HepG2 (cell line): ENCODE results near the gene SSBP4. TPM values are rescaled to one million over a fixed set of nuclear protein-coding genes. Genes with fewer than 3 reads are reported as not detected.

Experiments used
- EHMT2 ChIP-seq: fragments of 200-600 bp; sonication (generic); IDR thresholded peaks from 2 replicates; pipeline ENCODE4 v1.7.0; 2017; ENCODE audit warnings: antibody characterized with exemption, low read depth, low read length, borderline replicate concordance
- GABPA ChIP-seq, 2 experiments: IDR thresholded peaks; 2 replicates each; pipeline ENCODE4 v1.6.1; 2011 to 2016; ENCODE audit warnings: low read depth in 2 of 2, low read length in 1 of 2, missing biosample characterization in 1 of 2, missing genetic modification characterization in 1 of 2
- JUNB ChIP-seq: sonication (generic); formaldehyde crosslinking; IDR thresholded peaks from 2 replicates; pipeline ENCODE4 v1.8.0; 2022; ENCODE audit warnings: missing genetic modification reagents, mild to moderate bottlenecking, borderline replicate concordance
- MXD4 ChIP-seq: IDR thresholded peaks from 2 replicates; pipeline ENCODE4 v1.6.1; 2016; ENCODE audit warnings: mild to moderate bottlenecking, missing biosample characterization, missing genetic modification reagents
- PCBP1 ChIP-seq: fragments of 200-400 bp; formaldehyde crosslinking; IDR thresholded peaks from 2 replicates; pipeline ENCODE4 v1.6.1; 2017; ENCODE audit warnings: mild to moderate bottlenecking, low read depth, low read length, borderline replicate concordance
- PPARG ChIP-seq: conservative IDR thresholded peaks from 2 replicates; pipeline ENCODE4 v1.6.1; 2016; ENCODE audit warnings: missing biosample characterization, missing genetic modification reagents
- SIN3A ChIP-seq: IDR thresholded peaks from 2 replicates; pipeline ENCODE4 v1.6.1; 2011; ENCODE audit warnings: low read depth, mild to moderate bottlenecking, control low read depth, low read length, borderline replicate concordance
- ZC3H13 ChIP-seq: sonication (generic); formaldehyde crosslinking; IDR thresholded peaks from 2 replicates; pipeline ENCODE4 v1.8.1; 2023; ENCODE audit warnings: mild to moderate bottlenecking, missing genetic modification reagents, moderate library complexity
- ZFP36L1 ChIP-seq: sonication (generic); formaldehyde crosslinking; IDR thresholded peaks from 2 replicates; pipeline ENCODE4 v1.8.0; 2022; ENCODE audit warnings: mild to moderate bottlenecking, missing genetic modification reagents, moderate library complexity
- ZMYM4 ChIP-seq: sonication (generic); formaldehyde crosslinking; IDR thresholded peaks from 2 replicates; pipeline ENCODE4 v1.8.1; 2023; ENCODE audit warnings: mild to moderate bottlenecking, missing genetic modification reagents
- ZNF34 ChIP-seq: sonication (generic); formaldehyde crosslinking; IDR thresholded peaks from 2 replicates; pipeline ENCODE4 v1.4.0; 2020; ENCODE audit warnings: mild to moderate bottlenecking, missing genetic modification reagents, borderline replicate concordance
- ZNF572 ChIP-seq: sonication (generic); formaldehyde crosslinking; IDR thresholded peaks from 2 replicates; pipeline ENCODE4 v1.5.1; 2020; ENCODE audit warnings: mild to moderate bottlenecking, missing genetic modification reagents
- ZNF747 ChIP-seq: sonication (generic); formaldehyde crosslinking; IDR thresholded peaks from 2 replicates; pipeline ENCODE4 v1.8.1; 2023; ENCODE audit warnings: missing genetic modification reagents, mild to moderate bottlenecking, borderline replicate concordance
- ZNF772 ChIP-seq: sonication (generic); formaldehyde crosslinking; IDR thresholded peaks from 2 replicates; pipeline ENCODE4 v1.5.0; 2020; ENCODE audit warnings: mild to moderate bottlenecking, missing genetic modification reagents
- polyA plus RNA-seq, 8 experiments: library from polyadenylated mRNA; depleted of rRNA in 3 of 8; stranded (reverse) in 7 of 8; unstranded in 1 of 8; fragments of >200 nt; fragmentation: Illumina TruSeq in 4 of 8; extraction: Trizol in 4 of 8; gene quantifications; 2 replicates each; pipeline versions ENCODE4 v1.2.1 to v1.2.3, GENCODE V29; 2011 to 2016; ENCODE audit warnings: low read depth in 4 of 8, missing spikeins in 1 of 8, mixed read lengths in 1 of 8; ENCODE audit not compliant: insufficient read depth in 1 of 8
- total RNA-seq, 5 experiments: library from RNA; depleted of rRNA; stranded (reverse); fragments of >200 nt; fragmentation: Illumina TruSeq; extraction: Trizol; gene quantifications; 2 replicates each; pipeline ENCODE4 v1.2.3, GENCODE V29; 2016; ENCODE audit warnings: low read depth in 1 of 5
- TF ChIP-seq, protein P1 (sequence below): sonication (generic); formaldehyde crosslinking; IDR thresholded peaks from 2 replicates; pipeline ENCODE4 v1.8.0; 2023; ENCODE audit warnings: mild to moderate bottlenecking, missing genetic modification reagents
- TF ChIP-seq, protein P2 (sequence below): sonication (generic); formaldehyde crosslinking; conservative IDR thresholded peaks from 2 replicates; pipeline ENCODE4 v1.4.0; 2020; ENCODE audit warnings: missing genetic modification reagents
- TF ChIP-seq, protein P3 (sequence below): sonication (generic); formaldehyde crosslinking; IDR thresholded peaks from 2 replicates; pipeline ENCODE4 v1.4.0; 2020; ENCODE audit warnings: missing genetic modification reagents
- TF ChIP-seq, protein P4 (sequence below): sonication (generic); formaldehyde crosslinking; IDR thresholded peaks from 2 replicates; pipeline ENCODE4; 2020; ENCODE audit warnings: missing genetic modification reagents, mild to moderate bottlenecking, borderline replicate concordance
- TF ChIP-seq, protein P5 (sequence below): sonication (generic); formaldehyde crosslinking; IDR thresholded peaks from 2 replicates; pipeline ENCODE4 v1.5.0; 2020; ENCODE audit warnings: missing genetic modification reagents, mild to moderate bottlenecking, borderline replicate concordance

The SSBP4 gene
- total and polyA plus RNA-seq, 2 of the 13 experiments (the other 11 are each of a cell fraction or from before 2014, with no cell fraction given), result 20.8 to 39.5 TPM

DNA sequence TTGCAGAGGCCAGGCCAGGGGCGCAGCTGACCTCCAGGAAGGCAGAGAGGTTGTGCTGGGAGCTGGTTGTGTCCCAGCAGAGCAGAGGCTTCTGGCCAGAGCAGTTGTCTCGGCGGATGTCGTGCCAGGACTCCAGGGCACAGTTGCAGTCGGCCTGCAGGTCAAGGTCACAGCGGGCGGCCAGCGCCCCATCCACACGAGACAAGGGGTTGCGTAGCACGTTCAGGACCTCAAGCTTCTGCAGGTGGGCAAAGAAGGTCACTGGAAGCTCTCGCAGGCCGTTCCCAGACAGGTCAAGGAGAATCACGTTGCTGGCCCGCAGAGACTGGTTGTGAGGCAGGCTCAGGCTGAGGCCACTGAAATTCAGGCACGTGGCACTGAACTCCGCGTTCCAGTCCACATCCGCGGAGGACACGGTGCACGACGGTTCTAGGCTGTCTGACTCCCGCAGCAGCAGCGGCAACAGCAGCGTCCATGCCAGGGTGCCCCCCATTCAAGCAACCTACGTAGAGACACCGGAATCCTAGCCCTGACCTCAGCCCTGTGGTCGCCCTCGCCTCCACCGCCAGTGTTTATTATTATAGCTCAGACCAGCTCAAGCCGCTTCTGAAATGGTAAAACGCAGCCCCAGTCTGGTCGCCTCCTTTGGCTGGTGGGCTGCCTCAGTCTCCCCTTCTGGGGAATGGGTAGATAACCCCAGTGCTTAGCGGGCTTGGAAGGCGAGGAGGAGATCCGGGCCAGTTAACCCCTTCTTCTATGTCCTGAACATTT is 22.5 kb upstream of the SSBP4 start (continued):
- TF ChIP-seq SIN3A (no peak), ZNF34 (no peak), ZFP36L1 (no peak), PCBP1 (no peak), ZNF747 (CRISPR knock-in tag) (no peak), ZMYM4 (no peak), MXD4 (peak; percentile 62; the same call in 1 of the 2 replicates), PPARG (no peak), JUNB (CRISPR knock-in tag) (no peak), ZNF572 (CRISPR knock-in tag) (no peak), GABPA (IDR thresholded peaks at IDR 0.05; ENCODE audit: low read depth, low read length) (no peak), GABPA (CRISPR knock-in tag; IDR thresholded peaks at IDR 0.05; ENCODE audit: low read depth) (no peak), ZC3H13 (CRISPR knock-in tag) (no peak), ZNF772 (CRISPR knock-in tag) (no peak), EHMT2 (no peak)
- TF ChIP-seq, protein P1, sequence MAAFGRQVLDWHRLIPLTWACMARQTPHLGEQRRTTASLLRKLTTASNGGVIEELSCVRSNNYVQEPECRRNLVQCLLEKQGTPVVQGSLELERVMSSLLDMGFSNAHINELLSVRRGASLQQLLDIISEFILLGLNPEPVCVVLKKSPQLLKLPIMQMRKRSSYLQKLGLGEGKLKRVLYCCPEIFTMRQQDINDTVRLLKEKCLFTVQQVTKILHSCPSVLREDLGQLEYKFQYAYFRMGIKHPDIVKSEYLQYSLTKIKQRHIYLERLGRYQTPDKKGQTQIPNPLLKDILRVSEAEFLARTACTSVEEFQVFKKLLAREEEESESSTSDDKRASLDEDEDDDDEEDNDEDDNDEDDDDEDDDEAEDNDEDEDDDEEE, result no peak
- TF ChIP-seq, protein P2, sequence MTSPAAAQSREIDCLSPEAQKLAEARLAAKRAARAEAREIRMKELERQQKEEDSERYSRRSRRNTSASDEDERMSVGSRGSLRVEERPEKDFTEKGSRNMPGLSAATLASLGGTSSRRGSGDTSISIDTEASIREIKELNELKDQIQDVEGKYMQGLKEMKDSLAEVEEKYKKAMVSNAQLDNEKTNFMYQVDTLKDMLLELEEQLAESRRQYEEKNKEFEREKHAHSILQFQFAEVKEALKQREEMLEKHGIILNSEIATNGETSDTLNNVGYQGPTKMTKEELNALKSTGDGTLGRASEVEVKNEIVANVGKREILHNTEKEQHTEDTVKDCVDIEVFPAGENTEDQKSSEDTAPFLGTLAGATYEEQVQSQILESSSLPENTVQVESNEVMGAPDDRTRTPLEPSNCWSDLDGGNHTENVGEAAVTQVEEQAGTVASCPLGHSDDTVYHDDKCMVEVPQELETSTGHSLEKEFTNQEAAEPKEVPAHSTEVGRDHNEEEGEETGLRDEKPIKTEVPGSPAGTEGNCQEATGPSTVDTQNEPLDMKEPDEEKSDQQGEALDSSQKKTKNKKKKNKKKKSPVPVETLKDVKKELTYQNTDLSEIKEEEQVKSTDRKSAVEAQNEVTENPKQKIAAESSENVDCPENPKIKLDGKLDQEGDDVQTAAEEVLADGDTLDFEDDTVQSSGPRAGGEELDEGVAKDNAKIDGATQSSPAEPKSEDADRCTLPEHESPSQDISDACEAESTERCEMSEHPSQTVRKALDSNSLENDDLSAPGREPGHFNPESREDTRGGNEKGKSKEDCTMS (CRISPR knock-in tag), result no peak
- TF ChIP-seq, protein P3, sequence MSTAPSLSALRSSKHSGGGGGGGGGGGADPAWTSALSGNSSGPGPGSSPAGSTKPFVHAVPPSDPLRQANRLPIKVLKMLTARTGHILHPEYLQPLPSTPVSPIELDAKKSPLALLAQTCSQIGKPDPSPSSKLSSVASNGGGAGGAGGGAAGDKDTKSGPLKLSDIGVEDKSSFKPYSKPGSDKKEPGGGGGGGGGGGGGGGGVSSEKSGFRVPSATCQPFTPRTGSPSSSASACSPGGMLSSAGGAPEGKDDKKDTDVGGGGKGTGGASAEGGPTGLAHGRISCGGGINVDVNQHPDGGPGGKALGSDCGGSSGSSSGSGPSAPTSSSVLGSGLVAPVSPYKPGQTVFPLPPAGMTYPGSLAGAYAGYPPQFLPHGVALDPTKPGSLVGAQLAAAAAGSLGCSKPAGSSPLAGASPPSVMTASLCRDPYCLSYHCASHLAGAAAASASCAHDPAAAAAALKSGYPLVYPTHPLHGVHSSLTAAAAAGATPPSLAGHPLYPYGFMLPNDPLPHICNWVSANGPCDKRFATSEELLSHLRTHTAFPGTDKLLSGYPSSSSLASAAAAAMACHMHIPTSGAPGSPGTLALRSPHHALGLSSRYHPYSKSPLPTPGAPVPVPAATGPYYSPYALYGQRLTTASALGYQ (CRISPR knock-in tag), result no peak
- TF ChIP-seq, protein P4, sequence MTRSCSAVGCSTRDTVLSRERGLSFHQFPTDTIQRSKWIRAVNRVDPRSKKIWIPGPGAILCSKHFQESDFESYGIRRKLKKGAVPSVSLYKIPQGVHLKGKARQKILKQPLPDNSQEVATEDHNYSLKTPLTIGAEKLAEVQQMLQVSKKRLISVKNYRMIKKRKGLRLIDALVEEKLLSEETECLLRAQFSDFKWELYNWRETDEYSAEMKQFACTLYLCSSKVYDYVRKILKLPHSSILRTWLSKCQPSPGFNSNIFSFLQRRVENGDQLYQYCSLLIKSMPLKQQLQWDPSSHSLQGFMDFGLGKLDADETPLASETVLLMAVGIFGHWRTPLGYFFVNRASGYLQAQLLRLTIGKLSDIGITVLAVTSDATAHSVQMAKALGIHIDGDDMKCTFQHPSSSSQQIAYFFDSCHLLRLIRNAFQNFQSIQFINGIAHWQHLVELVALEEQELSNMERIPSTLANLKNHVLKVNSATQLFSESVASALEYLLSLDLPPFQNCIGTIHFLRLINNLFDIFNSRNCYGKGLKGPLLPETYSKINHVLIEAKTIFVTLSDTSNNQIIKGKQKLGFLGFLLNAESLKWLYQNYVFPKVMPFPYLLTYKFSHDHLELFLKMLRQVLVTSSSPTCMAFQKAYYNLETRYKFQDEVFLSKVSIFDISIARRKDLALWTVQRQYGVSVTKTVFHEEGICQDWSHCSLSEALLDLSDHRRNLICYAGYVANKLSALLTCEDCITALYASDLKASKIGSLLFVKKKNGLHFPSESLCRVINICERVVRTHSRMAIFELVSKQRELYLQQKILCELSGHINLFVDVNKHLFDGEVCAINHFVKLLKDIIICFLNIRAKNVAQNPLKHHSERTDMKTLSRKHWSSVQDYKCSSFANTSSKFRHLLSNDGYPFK, result no peak
- TF ChIP-seq, protein P5, sequence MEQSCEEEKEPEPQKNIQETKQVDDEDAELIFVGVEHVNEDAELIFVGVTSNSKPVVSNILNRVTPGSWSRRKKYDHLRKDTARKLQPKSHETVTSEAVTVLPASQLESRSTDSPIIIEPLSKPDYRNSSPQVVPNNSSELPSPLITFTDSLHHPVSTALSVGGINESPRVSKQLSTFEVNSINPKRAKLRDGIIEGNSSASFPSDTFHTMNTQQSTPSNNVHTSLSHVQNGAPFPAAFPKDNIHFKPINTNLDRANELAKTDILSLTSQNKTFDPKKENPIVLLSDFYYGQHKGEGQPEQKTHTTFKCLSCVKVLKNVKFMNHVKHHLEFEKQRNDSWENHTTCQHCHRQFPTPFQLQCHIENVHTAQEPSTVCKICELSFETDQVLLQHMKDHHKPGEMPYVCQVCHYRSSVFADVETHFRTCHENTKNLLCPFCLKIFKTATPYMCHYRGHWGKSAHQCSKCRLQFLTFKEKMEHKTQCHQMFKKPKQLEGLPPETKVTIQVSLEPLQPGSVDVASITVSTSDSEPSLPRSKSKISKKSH, result no peak
